Measurements from ENCODE around the gene ZFP57.

GRCh38 chr6:29626948-29627754, 53.8 kb downstream of the ZFP57 start:
- TF ChIP-seq CTCF (IDR thresholded peaks at IDR 0.05): no peak
- no peak for TF ChIP-seq POLR2AphosphoS5 (IDR thresholded peaks at IDR 0.05)
- TF ChIP-seq POLR2A (IDR thresholded peaks at IDR 0.05; ENCODE audit: low read depth): no peak
- no peak for TF ChIP-seq EP300 (IDR thresholded peaks at IDR 0.05)

All from esophagus muscularis mucosa (tissue), 4 donors.